ENCODE results near the gene CA4. TPM values are rescaled to one million over a fixed set of nuclear protein-coding genes. Genes with fewer than 3 reads are reported as not detected.
A peak's percentile ranks its signal among the peaks of the same experiment; 100 is the strongest.

The CA4 gene
- total RNA-seq, 1 donor = not detected

DNA sequence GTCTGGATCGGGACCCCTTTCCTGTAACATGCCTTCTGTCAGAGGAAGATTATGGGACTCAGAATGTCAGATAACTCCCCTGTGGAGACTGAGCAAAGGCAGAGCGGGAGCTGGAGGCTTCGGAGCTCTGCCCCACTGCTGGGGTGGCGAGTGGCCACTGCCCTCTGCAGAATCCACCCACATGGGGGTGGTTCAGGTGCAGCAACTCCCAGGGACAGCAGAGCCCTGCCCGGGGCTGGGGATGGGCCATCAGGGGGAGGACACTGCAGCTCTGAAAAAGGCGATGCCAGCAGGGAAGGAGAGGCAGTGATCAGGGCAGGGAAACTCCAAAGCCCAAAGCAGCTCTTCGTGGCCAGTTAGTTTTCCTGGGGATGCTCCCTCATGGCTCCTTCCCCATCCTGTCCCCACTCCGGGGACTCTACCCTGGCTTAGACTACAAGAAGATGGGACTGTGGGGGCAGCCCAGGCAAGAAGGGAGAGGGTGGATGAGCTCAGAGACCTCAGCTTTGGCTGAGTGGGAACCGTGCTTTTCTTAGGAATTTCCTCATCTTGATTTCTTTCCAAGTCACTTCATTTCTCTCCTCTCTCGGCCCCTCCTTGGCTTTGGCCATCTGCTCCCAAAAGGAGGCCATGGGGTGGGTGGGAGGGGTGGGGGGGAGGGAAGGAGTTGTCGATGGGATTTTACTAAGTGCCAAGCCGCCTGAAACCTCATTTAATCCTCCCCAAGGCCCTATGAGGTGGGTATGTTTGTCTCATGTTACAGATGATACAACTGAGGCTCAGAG, 4.0 kb downstream of the CA4 start:
- no peak for TF ChIP-seq CTCF (IDR thresholded peaks at IDR 0.05; ENCODE audit: insufficient read depth, low read depth, low read length)
- DNase-seq (ENCODE audit: low read depth) = no peak
- no peak overlapping the region for H3K4me3 ChIP-seq (ENCODE audit: low read depth, low read length)

GRCh38 chr17:60154616-60155426, 5.0 kb downstream of the CA4 start:
- no peak overlapping the region for H3K4me3 ChIP-seq (ENCODE audit: low read depth, low read length)
- DNase-seq (ENCODE audit: low read depth) = peak; percentile 31
- TF ChIP-seq CTCF (IDR thresholded peaks at IDR 0.05; ENCODE audit: insufficient read depth, low read depth, low read length) = no peak

DNA sequence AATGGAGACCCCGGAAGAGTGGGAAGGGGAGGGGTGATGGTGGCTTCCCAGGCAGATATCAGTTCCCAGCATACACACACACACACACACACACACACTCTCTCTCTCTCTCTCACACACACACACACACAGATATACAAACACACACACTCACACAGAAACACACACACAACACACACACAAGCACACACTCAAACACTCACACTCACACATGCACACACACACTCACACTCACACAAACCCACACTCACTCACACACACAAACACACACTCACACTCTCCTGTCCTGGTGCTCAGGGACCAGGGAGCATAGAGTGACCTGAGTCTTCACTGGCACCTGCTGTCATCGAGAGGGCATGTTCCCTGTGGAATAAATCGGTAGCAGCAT, 5.6 kb downstream of the CA4 start:
- H3K4me3 ChIP-seq (ENCODE audit: low read depth, low read length) = no peak overlapping the region
- no peak for TF ChIP-seq CTCF (IDR thresholded peaks at IDR 0.05; ENCODE audit: insufficient read depth, low read depth, low read length)
- DNase-seq (ENCODE audit: low read depth) = no peak

GRCh38 chr17:60155815-60156214, 6.0 kb downstream of the CA4 start:
- no peak for DNase-seq (ENCODE audit: low read depth)
- no peak for TF ChIP-seq CTCF (IDR thresholded peaks at IDR 0.05; ENCODE audit: insufficient read depth, low read depth, low read length)
- no peak overlapping the region for H3K4me3 ChIP-seq (ENCODE audit: low read depth, low read length)

GRCh38 chr17:60156746-60157145, 7.0 kb downstream of the CA4 start:
- no peak overlapping the region for H3K4me3 ChIP-seq (ENCODE audit: low read depth, low read length)
- TF ChIP-seq CTCF (IDR thresholded peaks at IDR 0.05; ENCODE audit: insufficient read depth, low read depth, low read length) = no peak

GRCh38 chr17:60157487-60158040, 7.8 kb downstream of the CA4 start:
- TF ChIP-seq CTCF (IDR thresholded peaks at IDR 0.05; ENCODE audit: insufficient read depth, low read depth, low read length) = no peak
- no peak overlapping the region for H3K4me3 ChIP-seq (ENCODE audit: low read depth, low read length)
- no peak for DNase-seq (ENCODE audit: low read depth)

More at GRCh38 chr17:60156746-60157145, 7.0 kb downstream of the CA4 start:
- DNase-seq (ENCODE audit: low read depth) = no peak
